Neural cell (in vitro differentiated cells): ENCODE data around the gene FAM8A1. TPM values are rescaled to one million over a fixed set of nuclear protein-coding genes. Genes with fewer than 3 reads are reported as not detected.

Experiments
- H2AFZ ChIP-seq: fragments of 200-600, 300-800 bp; sonication (generic), shearing (Covaris generic); 2 replicates; pipeline ENCODE4 v1.6.0; 2014; ENCODE audit warnings: low read depth, mild to moderate bottlenecking, antibody characterized with exemption, low read length, moderate library complexity
- H3F3A ChIP-seq: fragments of 200-600 bp; shearing (Covaris generic); 2 replicates; pipeline ENCODE4 v1.6.1; 2016; ENCODE audit warnings: mild to moderate bottlenecking, moderate library complexity, mixed read lengths, antibody characterized with exemption, low read length; ENCODE audit not compliant: insufficient read depth, poor library complexity, severe bottlenecking
- H3K27ac ChIP-seq: fragments of 200-600, 300-800 bp; sonication (generic), shearing (Covaris generic); 2 replicates; pipeline ENCODE4 v1.5.1; 2014; ENCODE audit warnings: mild to moderate bottlenecking, low read length, moderate library complexity
- H3K27me3 ChIP-seq: fragments of 300-800, 200-600 bp; sonication (generic), shearing (Covaris generic); 2 replicates; pipeline ENCODE4 v1.6.0; 2014; ENCODE audit warnings: mild to moderate bottlenecking, low read depth, low read length, moderate library complexity; ENCODE audit not compliant: insufficient read depth
- H3K36me3 ChIP-seq: fragments of 300-800, 200-600 bp; sonication (generic), shearing (Covaris generic); 2 replicates; pipeline ENCODE4 v1.5.1; 2014; ENCODE audit warnings: mild to moderate bottlenecking, antibody characterized with exemption, low read length, moderate library complexity; ENCODE audit not compliant: insufficient read depth
- H3K4me2 ChIP-seq: fragments of 300-800, 200-600 bp; sonication (generic), shearing (Covaris generic); 2 replicates; pipeline ENCODE4 v1.6.0; 2014; ENCODE audit warnings: mild to moderate bottlenecking, low read length
- H3K4me3 ChIP-seq: fragments of 300-800, 200-600 bp; sonication (generic), shearing (Covaris generic); 2 replicates; pipeline ENCODE4 v1.5.1; 2014; ENCODE audit warnings: mild to moderate bottlenecking, low read length, moderate library complexity
- H3K79me2 ChIP-seq: fragments of 200-600 bp; shearing (Covaris generic); replicated peaks from 2 replicates; pipeline ENCODE4 v1.6.0; 2014; ENCODE audit warnings: mild to moderate bottlenecking, low read length, moderate library complexity; ENCODE audit not compliant: insufficient read depth
- H3K9ac ChIP-seq: fragments of 300-800, 200-600 bp; sonication (generic), shearing (Covaris generic); 2 replicates; pipeline ENCODE4 v1.6.1; 2016; ENCODE audit warnings: mild to moderate bottlenecking, low read length, mixed read lengths
- H3K9me2 ChIP-seq: fragments of 200-600 bp; shearing (Covaris generic); 2 replicates; pipeline ENCODE4 v1.6.1; 2016; ENCODE audit warnings: mild to moderate bottlenecking, low read length, mixed read lengths; ENCODE audit not compliant: insufficient read depth
- H3K9me3 ChIP-seq: fragments of 200-600, 300-800 bp; sonication (generic), shearing (Covaris generic); 2 replicates; pipeline ENCODE4 v1.6.1; 2016; ENCODE audit warnings: mild to moderate bottlenecking, mixed run types, low read length, moderate library complexity, mixed read lengths
- H4K20me1 ChIP-seq: fragments of 200-600 bp; shearing (Covaris generic); 2 replicates; pipeline ENCODE4 v1.6.1; 2016; ENCODE audit warnings: mild to moderate bottlenecking, mixed run types; ENCODE audit not compliant: insufficient read depth
- CTCF ChIP-seq: fragments of 450-650 bp; IDR thresholded peaks from 2 replicates; pipeline ENCODE4 v1.5.1; 2014; ENCODE audit warnings: antibody characterized with exemption, mild to moderate bottlenecking, moderate library complexity; ENCODE audit not compliant: poor library complexity, severe bottlenecking
- EP300 ChIP-seq: fragments of 450-650 bp; conservative IDR thresholded peaks from 2 replicates; pipeline ENCODE4 v1.6.1; 2014; ENCODE audit warnings: antibody characterized with exemption, mild to moderate bottlenecking, moderate library complexity; ENCODE audit not compliant: poor library complexity, severe bottlenecking
- EZH2 ChIP-seq: fragments of 200-600, 300-800 bp; shearing (Covaris generic), sonication (generic); IDR thresholded peaks from 2 replicates; pipeline ENCODE4 v1.6.1; 2014; ENCODE audit warnings: antibody characterized with exemption, low read length, borderline replicate concordance, mild to moderate bottlenecking; ENCODE audit not compliant: insufficient read depth, poor library complexity, severe bottlenecking
- MXI1 ChIP-seq: fragments of 450-650 bp; conservative IDR thresholded peaks from 2 replicates; pipeline ENCODE4 v1.6.1; 2014; ENCODE audit warnings: antibody characterized with exemption, mild to moderate bottlenecking; ENCODE audit not compliant: poor library complexity, severe bottlenecking
- POLR2AphosphoS5 ChIP-seq: IDR thresholded peaks from 2 replicates; pipeline ENCODE4 v1.6.1; 2012
- RAD21 ChIP-seq: fragments of 450-650 bp; conservative IDR thresholded peaks from 2 replicates; pipeline ENCODE4 v1.6.1; 2014; ENCODE audit warnings: antibody characterized with exemption, mild to moderate bottlenecking, moderate library complexity
- REST ChIP-seq: IDR thresholded peaks from 2 replicates; pipeline ENCODE4 v1.6.1; 2012; ENCODE audit warnings: borderline replicate concordance
- SMC3 ChIP-seq: fragments of 450-650 bp; conservative IDR thresholded peaks from 2 replicates; pipeline ENCODE4 v1.6.1; 2014; ENCODE audit warnings: antibody characterized with exemption, mild to moderate bottlenecking, moderate library complexity; ENCODE audit not compliant: poor library complexity
- TAF1 ChIP-seq: IDR thresholded peaks from 2 replicates; pipeline ENCODE4 v1.6.1; 2012; ENCODE audit warnings: low read depth
- polyA plus RNA-seq: library from polyadenylated mRNA; depleted of rRNA; stranded (reverse); fragments of >200 nt; gene quantifications from 2 replicates; pipeline ENCODE4 v1.2.3, GENCODE V29; 2014

Gene FAM8A1
- polyA plus RNA-seq, 1 donor from 2014 or later = 48.0 TPM

- H3F3A ChIP-seq = no peaks in the 10 kb centered on the region
- TF ChIP-seq TAF1 (no peak), REST (no peak), POLR2AphosphoS5 (no peak), MXI1 (no peak), CTCF (no peak), RAD21 (no peak), EP300 (no peak), SMC3 (no peak), EZH2 (no peak)
- H3K27ac ChIP-seq = no peak overlapping the region
- no peak overlapping the region for H3K9ac ChIP-seq
- no peaks in the 10 kb centered on the region for H3K79me2 ChIP-seq
- H3K4me2 ChIP-seq = no peak overlapping the region
- no peaks in the 10 kb centered on the region for H3K9me3 ChIP-seq
- H3K9me2 ChIP-seq = no peaks in the 10 kb centered on the region
- no peak overlapping the region for H3K4me3 ChIP-seq
- peaks cover 16% of the 10 kb centered on the region for H3K36me3 ChIP-seq
- no peaks in the 10 kb centered on the region for H4K20me1 ChIP-seq
- H2AFZ ChIP-seq = no peak overlapping the region
- no peaks in the 10 kb centered on the region for H3K27me3 ChIP-seq
Measured at GRCh38 chr6:17635568-17635967, 35.5 kb downstream of the FAM8A1 start.

- Histone ChIP-seq H3K4me3 (no peak overlapping the region), H3F3A (no peaks in the 10 kb centered on the region), H3K9me3 (no peaks in the 10 kb centered on the region), H3K4me2 (no peak overlapping the region), H3K79me2 (no peaks in the 10 kb centered on the region), H3K36me3 (peaks cover 21% of the 10 kb centered on the region), H3K9ac (no peak overlapping the region), H3K27me3 (no peaks in the 10 kb centered on the region), H4K20me1 (no peaks in the 10 kb centered on the region), H3K9me2 (no peaks in the 10 kb centered on the region), H2AFZ (no peak overlapping the region), H3K27ac (no peak overlapping the region)
- TF ChIP-seq RAD21 (no peak), CTCF (no peak), SMC3 (no peak), TAF1 (no peak), EZH2 (no peak), EP300 (no peak), REST (no peak), MXI1 (no peak), POLR2AphosphoS5 (no peak)
Measured at GRCh38 chr6:17638212-17638715, 38.2 kb downstream of the FAM8A1 start.
